ENCODE measurements around the gene HYOU1.

- no peak for TF ChIP-seq CTCF (IDR thresholded peaks at IDR 0.05 in 8 of 11, conservative IDR thresholded peaks at IDR 0.05 in 3 of 11)
- no peak for TF ChIP-seq POLR2A (IDR thresholded peaks at IDR 0.05)
- no peak for TF ChIP-seq POLR2AphosphoS5 (IDR thresholded peaks at IDR 0.05)
These were observed 34.2 kb upstream of the HYOU1 start for GRCh38 chr11:119091178-119091577.
